Keratinocyte (primary cell): ENCODE results near the gene FOXA2. TPM values are rescaled to one million over a fixed set of nuclear protein-coding genes. Genes with fewer than 3 reads are reported as not detected.

ENCODE experiments used
- DNase-seq: peaks from one replicate; pipeline ENCODE4 v3.0.0-alpha.2; 2011; ENCODE audit warnings: low read depth, missing footprints, low spot score
- FAIRE-seq: peaks from 2 replicates; lab custom pipeline; 2011; peaks lifted over from hg19 to GRCh38; lab: Jason Lieb, UNC
- H2AFZ ChIP-seq: 2 replicates; pipeline ENCODE4 v1.6.0; 2012; ENCODE audit warnings: low read length, control low read depth, inconsistent platforms; ENCODE audit not compliant: control insufficient read depth
- H3K27ac ChIP-seq: 2 replicates; pipeline ENCODE4 v1.5.1; 2011; ENCODE audit warnings: low read length; ENCODE audit not compliant: control insufficient read depth, insufficient read depth
- H3K27me3 ChIP-seq: 3 replicates; pipeline ENCODE4 v1.6.0; 2011; ENCODE audit warnings: low read length; ENCODE audit not compliant: control insufficient read depth, insufficient read depth; ENCODE audit errors: extremely low read depth
- H3K36me3 ChIP-seq, 2 experiments: 2 replicates in 1 of 2; 3 replicates in 1 of 2; pipeline ENCODE4 v1.5.1; 2011; ENCODE audit warnings: low read length in 2 of 2, mild to moderate bottlenecking in 1 of 2; ENCODE audit not compliant: control insufficient read depth in 2 of 2, insufficient read depth in 2 of 2; ENCODE audit errors: extremely low read depth in 1 of 2
- H3K4me1 ChIP-seq: 3 replicates; pipeline ENCODE4 v1.5.1; 2011; ENCODE audit warnings: low read length; ENCODE audit not compliant: control insufficient read depth, insufficient read depth; ENCODE audit errors: extremely low read depth
- H3K4me2 ChIP-seq: 3 replicates; pipeline ENCODE4 v1.6.0; 2011; ENCODE audit warnings: low read depth, low read length; ENCODE audit not compliant: control insufficient read depth, insufficient read depth; ENCODE audit errors: extremely low read depth
- H3K4me3 ChIP-seq, 3 experiments: fragments of 200-600 bp in 1 of 3; sonication (generic) in 1 of 3; 2 replicates in 2 of 3; 3 replicates in 1 of 3; pipeline ENCODE4 v1.5.1; 2011 to 2016; ENCODE audit warnings: low read length in 3 of 3, mild to moderate bottlenecking in 3 of 3, control low read depth in 2 of 3, inconsistent platforms in 1 of 3, low read depth in 1 of 3, mixed read lengths in 1 of 3, mixed run types in 1 of 3, moderate library complexity in 1 of 3; ENCODE audit not compliant: control insufficient read depth in 2 of 3, insufficient read depth in 2 of 3; ENCODE audit errors: extremely low read depth in 1 of 3
- H3K79me2 ChIP-seq: 2 replicates; pipeline ENCODE4 v1.6.0; 2012; ENCODE audit warnings: low read length; ENCODE audit not compliant: control insufficient read depth, insufficient read depth
- H3K9ac ChIP-seq: 3 replicates; pipeline ENCODE4 v1.6.0; 2011; ENCODE audit warnings: low read length; ENCODE audit not compliant: control insufficient read depth, insufficient read depth; ENCODE audit errors: extremely low read depth
- H3K9me1 ChIP-seq: 3 replicates; pipeline ENCODE4 v1.6.0; 2011; ENCODE audit warnings: low read length; ENCODE audit not compliant: control insufficient read depth, insufficient read depth; ENCODE audit errors: extremely low read depth
- H3K9me3 ChIP-seq: 2 replicates; pipeline ENCODE4 v1.5.1; 2012; ENCODE audit warnings: low read depth, low read length; ENCODE audit not compliant: control insufficient read depth
- H4K20me1 ChIP-seq: 3 replicates; pipeline ENCODE4 v1.6.0; 2011; ENCODE audit warnings: low read length; ENCODE audit not compliant: control insufficient read depth, insufficient read depth; ENCODE audit errors: extremely low read depth
- CTCF ChIP-seq, 3 experiments: IDR thresholded peaks in 1 of 3; conservative IDR thresholded peaks in 1 of 3; optimal IDR thresholded peaks in 1 of 3; 2 replicates in 2 of 3; 3 replicates in 1 of 3; pipeline versions ENCODE3 to v1.5.1; 2011; ENCODE audit warnings: low read length in 3 of 3, mild to moderate bottlenecking in 3 of 3, moderate library complexity in 2 of 3, control low read depth in 1 of 3, inconsistent platforms in 1 of 3; ENCODE audit not compliant: insufficient read depth in 2 of 3; ENCODE audit errors: extremely low read depth in 1 of 3
- EZH2 ChIP-seq: IDR thresholded peaks from one replicate; pipeline ENCODE4 v1.6.1; 2012; ENCODE audit warnings: inconsistent platforms, mild to moderate bottlenecking, low read length, moderate library complexity
- dilution Hi-C: fragments of 300-500 bp; cut with MboI; formaldehyde crosslinking; loops from one replicate; pipeline ENCODE4 v1.7.0; 2020; ENCODE audit warnings: low sequenced_read_pairs; ENCODE audit not compliant: extremely low pct_ligation_motif_present
- polyA plus RNA-seq, 5 experiments: library from polyadenylated mRNA; depleted of rRNA in 3 of 5; stranded (reverse) in 3 of 5; stranded (forward) in 1 of 5; unstranded in 1 of 5; fragments of >200 nt; gene quantifications; 1 replicate in 1 of 5; 2 replicates in 3 of 5; 3 replicates in 1 of 5; pipeline versions ENCODE4 v1.2.1 to v1.2.3, GENCODE V29; 2011 to 2012; ENCODE audit warnings: missing spikeins in 2 of 5, low read depth in 1 of 5, low replicate concordance in 1 of 5

The FOXA2 gene
- polyA plus RNA-seq, 1 donor (not counting 4 experiments of a cell fraction or from before 2014, with no cell fraction given): 0.16 TPM

DNA sequence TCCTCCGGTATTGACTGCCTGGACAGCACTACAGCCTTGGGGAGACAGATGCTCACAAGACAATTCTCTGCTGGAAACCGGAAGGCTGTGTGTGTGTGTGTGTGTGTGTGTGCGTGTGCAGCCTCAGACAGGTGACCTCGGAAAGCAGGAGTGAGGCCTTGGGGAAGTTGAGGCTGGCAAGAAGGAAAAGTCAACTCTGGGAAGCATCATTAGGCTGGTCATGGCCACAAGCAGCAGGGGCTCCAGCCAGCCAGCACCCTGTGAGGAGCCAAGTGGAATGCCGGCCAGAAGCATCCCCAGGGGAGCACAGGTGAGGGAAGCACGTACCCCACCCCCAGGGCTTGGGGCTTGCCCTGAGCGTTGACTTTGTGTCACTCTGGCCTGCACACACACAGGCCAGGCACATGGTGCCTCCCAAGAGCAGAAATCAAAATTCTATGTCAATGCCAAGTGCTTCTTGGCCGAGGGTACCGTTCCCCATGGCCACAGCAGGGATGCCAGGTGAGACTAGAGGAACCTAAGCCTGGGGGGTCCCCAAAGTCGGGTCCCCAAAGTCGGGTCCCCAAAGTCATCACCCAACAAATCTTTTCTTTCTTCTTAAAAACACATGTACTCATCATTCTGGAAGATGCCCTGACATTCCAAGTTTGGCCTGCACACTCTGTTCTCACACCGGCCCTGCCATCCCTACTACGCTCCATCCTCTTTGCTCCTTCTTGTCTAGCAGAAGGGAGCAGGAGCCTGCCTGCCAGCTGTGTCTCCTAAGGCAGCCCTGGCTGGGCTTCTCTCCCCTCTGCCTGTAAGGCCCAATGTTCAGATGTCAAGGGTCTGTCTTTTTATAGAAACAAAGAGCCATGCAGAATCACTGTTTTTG is 26.7 kb downstream of the FOXA2 start:
- Histone ChIP-seq H3K4me1 (no peaks in the 10 kb centered on the region), H3K27ac (no peak overlapping the region), H3K79me2 (no peaks in the 10 kb centered on the region), H3K9ac (no peak overlapping the region), H3K36me3 (no peaks in the 10 kb centered on the region), H3K4me2 (no peak overlapping the region), H3K27me3 (peaks cover 48% of the 10 kb centered on the region), H4K20me1 (no peaks in the 10 kb centered on the region), H3K9me1 (no peaks in the 10 kb centered on the region), H3K4me3 (no peak overlapping the region), H3K9me3 (no peaks in the 10 kb centered on the region), H2AFZ (no peak overlapping the region)
- no peak for DNase-seq
- dilution Hi-C loops: no loop called here
- TF ChIP-seq EZH2 (no peak), CTCF (optimal IDR thresholded peaks at IDR 0.05 in 1 of 3, IDR thresholded peaks at IDR 0.05 in 1 of 3, conservative IDR thresholded peaks at IDR 0.05 in 1 of 3; ENCODE audit: extremely low read depth in 1 of 3, insufficient read depth in 2 of 3, low read length in 3 of 3) (no peak)
- no peak for FAIRE-seq

- TF ChIP-seq CTCF (optimal IDR thresholded peaks at IDR 0.05 in 1 of 3, IDR thresholded peaks at IDR 0.05 in 1 of 3, conservative IDR thresholded peaks at IDR 0.05 in 1 of 3; ENCODE audit: extremely low read depth in 1 of 3, insufficient read depth in 2 of 3, low read length in 3 of 3): no peak
- TF ChIP-seq EZH2: no peak
- Histone ChIP-seq H3K36me3 (no peaks in the 10 kb centered on the region), H3K79me2 (no peaks in the 10 kb centered on the region), H3K9me3 (no peaks in the 10 kb centered on the region), H3K4me1 (no peaks in the 10 kb centered on the region), H3K27ac (no peak overlapping the region), H3K9me1 (no peaks in the 10 kb centered on the region), H2AFZ (no peak overlapping the region), H3K4me2 (no peak overlapping the region), H3K4me3 (no peak overlapping the region), H3K9ac (no peak overlapping the region), H3K27me3 (peaks cover 39% of the 10 kb centered on the region), H4K20me1 (no peaks in the 10 kb centered on the region)
- DNase-seq (no peak), FAIRE-seq (no peak)
- dilution Hi-C loops: no loop called here
Measured at GRCh38 chr20:22556565-22557056, 27.8 kb downstream of the FOXA2 start.
